SH-SY5Y (cell line): ENCODE data around the gene FZD7.

ENCODE experiments used
- GATA2 ChIP-seq: IDR thresholded peaks from 2 replicates; pipeline ENCODE4 v1.6.1; 2011; ENCODE audit warnings: mild to moderate bottlenecking, low read depth, low read length
- GATA3 ChIP-seq: IDR thresholded peaks from 2 replicates; pipeline ENCODE4 v1.6.1; 2011; ENCODE audit warnings: low read depth, mild to moderate bottlenecking, low read length, moderate library complexity

DNA sequence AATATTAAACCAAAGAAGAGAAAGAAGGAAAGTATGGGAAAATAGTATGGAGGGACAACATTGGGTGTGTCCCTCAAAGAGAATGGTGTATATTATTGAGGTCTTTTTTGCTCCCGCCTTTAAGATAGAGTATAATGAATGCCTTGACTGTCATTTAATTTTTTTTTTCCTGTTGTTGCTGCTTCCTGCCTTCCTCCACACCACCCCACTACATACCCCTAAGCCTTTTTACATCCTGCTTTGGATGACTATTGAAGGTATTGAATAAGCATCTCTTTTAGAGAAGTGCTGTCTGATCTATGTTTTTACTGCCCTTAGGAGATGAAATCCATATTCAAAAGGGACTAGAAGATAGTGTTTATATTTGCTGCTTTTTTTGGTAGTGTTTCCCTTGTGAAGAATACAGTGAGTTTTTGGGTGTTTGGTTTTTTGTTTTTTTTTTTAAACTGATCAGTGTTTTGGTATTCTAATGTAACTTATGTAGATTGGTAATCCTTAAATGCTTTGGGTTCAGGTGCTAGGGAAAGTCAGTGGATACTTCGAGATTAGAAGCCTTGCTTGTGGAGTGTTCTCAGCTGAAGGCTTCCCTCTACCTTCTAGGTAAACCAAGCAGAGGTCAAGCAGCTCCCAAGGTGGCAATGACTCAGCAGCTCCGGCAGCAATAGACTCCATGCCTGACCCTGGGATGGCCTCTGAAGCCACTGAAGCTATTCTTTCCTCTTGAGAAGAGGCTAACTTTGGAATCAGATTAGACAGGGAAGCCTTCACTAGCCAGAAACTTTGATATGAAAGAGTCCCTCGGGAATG lies 5.0 kb downstream of the FZD7 start:
- TF ChIP-seq GATA3 (no peak), GATA2 (no peak)
